CD14-positive monocyte (primary cell): ENCODE results near the gene SULT1C2. TPM values are rescaled to one million over a fixed set of nuclear protein-coding genes. Genes with fewer than 3 reads are reported as not detected.

Experiments used
- DNase-seq, 3 donors: peaks; one replicate each; pipeline ENCODE4 v3.0.0-alpha.2; 2011 to 2022
- H2AFZ ChIP-seq: 2 replicates; pipeline ENCODE4 v1.6.0; 2012; ENCODE audit warnings: mild to moderate bottlenecking, low read depth, low read length, inconsistent platforms; ENCODE audit not compliant: insufficient read depth, poor library complexity, severe bottlenecking
- H3K27ac ChIP-seq, 2 donors: 1 replicate in 1 of 2; 2 replicates in 1 of 2; pipeline ENCODE4 v1.5.1; 2012 to 2013; ENCODE audit warnings: low read length in 2 of 2, control low read depth in 1 of 2, inconsistent platforms in 1 of 2, low read depth in 1 of 2, mild to moderate bottlenecking in 1 of 2
- H3K27me3 ChIP-seq, 2 donors: one replicate each; pipeline versions ENCODE4 v1.6.0 to v1.6.1; 2011 to 2013; ENCODE audit warnings: low read length in 2 of 2; ENCODE audit not compliant: control insufficient read depth in 2 of 2, insufficient read depth in 2 of 2
- H3K36me3 ChIP-seq, 2 donors: replicated peaks in 1 of 2; 1 replicate in 1 of 2; 2 replicates in 1 of 2; pipeline versions ENCODE4 v1.5.1 to v1.6.1; 2012 to 2013; ENCODE audit warnings: low read length in 2 of 2, control low read depth in 1 of 2, inconsistent platforms in 1 of 2, mild to moderate bottlenecking in 1 of 2; ENCODE audit not compliant: insufficient read depth in 2 of 2, control insufficient read depth in 1 of 2
- H3K4me1 ChIP-seq, 2 donors: 1 replicate in 1 of 2; 2 replicates in 1 of 2; pipeline versions ENCODE4 v1.5.1 to v1.6.1; 2012 to 2013; ENCODE audit warnings: low read length in 2 of 2, control low read depth in 1 of 2, inconsistent platforms in 1 of 2, mild to moderate bottlenecking in 1 of 2, moderate library complexity in 1 of 2; ENCODE audit not compliant: insufficient read depth in 2 of 2, control insufficient read depth in 1 of 2
- H3K4me2 ChIP-seq: replicated peaks from 2 replicates; pipeline ENCODE3; 2012; ENCODE audit warnings: low read length, moderate library complexity, mild to moderate bottlenecking; ENCODE audit not compliant: poor library complexity, severe bottlenecking; ENCODE audit errors: extremely low read depth
- H3K4me3 ChIP-seq, 3 experiments: fragments of 200-600 bp in 1 of 3; sonication (generic) in 1 of 3; replicated peaks in 1 of 3; 1 replicate in 2 of 3; 2 replicates in 1 of 3; pipeline ENCODE4 v1.5.1; 2011 to 2013; ENCODE audit warnings: low read length in 3 of 3, mild to moderate bottlenecking in 3 of 3, control low read depth in 2 of 3, low read depth in 2 of 3, inconsistent platforms in 1 of 3, moderate library complexity in 1 of 3
- H3K79me2 ChIP-seq: 2 replicates; pipeline ENCODE4 v1.6.0; 2012; ENCODE audit warnings: mild to moderate bottlenecking, control low read depth, inconsistent platforms, low read length, moderate library complexity; ENCODE audit not compliant: insufficient read depth
- H3K9ac ChIP-seq: 2 replicates; pipeline ENCODE4 v1.6.0; 2017; ENCODE audit warnings: low read length, mild to moderate bottlenecking; ENCODE audit not compliant: insufficient read depth, poor library complexity, severe bottlenecking
- H3K9me3 ChIP-seq, 2 donors: replicated peaks in 1 of 2; 1 replicate in 1 of 2; 2 replicates in 1 of 2; pipeline versions ENCODE4 v1.5.1 to v1.6.1; 2012 to 2013; ENCODE audit warnings: low read length in 2 of 2, control low read depth in 1 of 2; ENCODE audit not compliant: control insufficient read depth in 1 of 2, insufficient read depth in 1 of 2
- H4K20me1 ChIP-seq: 2 replicates; pipeline ENCODE4 v1.6.0; 2012; ENCODE audit warnings: mild to moderate bottlenecking, low read length, control low read depth, moderate library complexity; ENCODE audit not compliant: insufficient read depth
- H3K27ac Mint-ChIP-seq, 7 donors: one replicate each; pipeline ENCODE4 v1.8.0; 2020; ENCODE audit warnings: mild to moderate bottlenecking in 7 of 7, mixed read lengths in 7 of 7, moderate library complexity in 6 of 7, inconsistent platforms in 2 of 7
- H3K27me3 Mint-ChIP-seq, 3 donors: one replicate each; pipeline ENCODE4 v1.8.0; 2021 to 2022; ENCODE audit warnings: low read depth in 3 of 3, mild to moderate bottlenecking in 3 of 3, mixed read lengths in 3 of 3, moderate library complexity in 3 of 3, inconsistent platforms in 1 of 3
- H3K36me3 Mint-ChIP-seq, 2 donors: one replicate each; pipeline ENCODE4 v1.8.0; 2020; ENCODE audit warnings: mixed read lengths in 2 of 2, inconsistent platforms in 1 of 2, mild to moderate bottlenecking in 1 of 2
- H3K4me1 Mint-ChIP-seq: one replicate; pipeline ENCODE4 v1.8.0; 2020; ENCODE audit warnings: mild to moderate bottlenecking, mixed read lengths
- H3K4me3 Mint-ChIP-seq, 2 donors: one replicate each; pipeline ENCODE4 v1.8.0; 2020; ENCODE audit warnings: mild to moderate bottlenecking in 2 of 2, mixed read lengths in 2 of 2, moderate library complexity in 1 of 2
- H3K9me3 Mint-ChIP-seq, 7 donors: one replicate each; pipeline ENCODE4 v1.8.0; 2020 to 2022; ENCODE audit warnings: mixed read lengths in 7 of 7, mild to moderate bottlenecking in 6 of 7, moderate library complexity in 6 of 7, inconsistent platforms in 2 of 7
- CTCF ChIP-seq: fragments of 200-600 bp; IDR thresholded peaks from one replicate; pipeline ENCODE4 v1.8.0; 2022; ENCODE audit warnings: antibody characterized with exemption, mild to moderate bottlenecking
- WGBS: methylation state at CpG from one replicate; pipeline ENCODE4 v1.1.5; 2013; ENCODE audit warnings: missing lambda C conversion rate; ENCODE audit not compliant: insufficient coverage; 5-methylcytosine and 5-hydroxymethylcytosine counted together
- intact Hi-C, 2 donors: fragments of 100-400 bp; cut with micrococcal nuclease; formaldehyde crosslinking; loops; one replicate each; pipeline versions ENCODE4 v1.15.0 to v1.15.1; 2023
- polyA plus RNA-seq, 3 donors: library from polyadenylated mRNA; depleted of rRNA in 1 of 3; unstranded in 2 of 3; stranded (reverse) in 1 of 3; fragments of 300-500 nt in 2 of 3; fragments of >200 nt in 1 of 3; fragmentation: Illumina TruSeq in 2 of 3; gene quantifications; 1 replicate in 2 of 3; 2 replicates in 1 of 3; pipeline ENCODE4 v1.2.3, GENCODE V29; 2012 to 2021

SULT1C2 gene
- polyA plus RNA-seq, 3 donors: not detected

GRCh38 chr2:108345951-108346350, 57.3 kb downstream of the SULT1C2 start:
- WGBS: 0% methylated on average over 3 of the region's 3 CpGs
- Mint-ChIP-seq H3K27me3 (peaks cover 0 to 2% (median 0%) of the 10 kb centered on the region in 3 donors), H3K9me3 (peaks cover 0 to 2% (median 0%) of the 10 kb centered on the region in 7 donors), H3K4me3 (no peak overlapping the region), H3K27ac (no peak overlapping the region), H3K4me1 (peaks cover 6% of the 10 kb centered on the region), H3K36me3 (no peaks in the 10 kb centered on the region)
- TF ChIP-seq CTCF: no peak
- Histone ChIP-seq H2AFZ (no peak overlapping the region), H3K79me2 (no peaks in the 10 kb centered on the region), H3K27ac (no peak overlapping the region), H3K4me2 (no peak overlapping the region), H3K36me3 (no peaks in the 10 kb centered on the region), H3K27me3 (no peaks in the 10 kb centered on the region), H3K9ac (no peak overlapping the region), H4K20me1 (no peaks in the 10 kb centered on the region), H3K4me3 (no peak overlapping the region), H3K4me1 (no peaks in the 10 kb centered on the region), H3K9me3 (no peaks in the 10 kb centered on the region)
- intact Hi-C loops: no loop called here
- no peak for DNase-seq

GRCh38 chr2:108346827-108347226, 58.1 kb downstream of the SULT1C2 start:
- no peaks in the 10 kb centered on the region for H3K36me3 Mint-ChIP-seq
- Histone ChIP-seq H3K36me3 (no peaks in the 10 kb centered on the region), H3K9me3 (no peaks in the 10 kb centered on the region), H3K4me1 (no peaks in the 10 kb centered on the region), H3K4me3 (no peak overlapping the region), H3K4me2 (no peak overlapping the region), H3K9ac (no peak overlapping the region), H3K27ac (no peak overlapping the region), H4K20me1 (no peaks in the 10 kb centered on the region), H3K27me3 (no peaks in the 10 kb centered on the region), H2AFZ (no peak overlapping the region), H3K79me2 (no peaks in the 10 kb centered on the region)
- peaks cover 0 to 2% (median 1%) of the 10 kb centered on the region in 3 donors for H3K27me3 Mint-ChIP-seq
- H3K9me3 Mint-ChIP-seq: peaks cover 0 to 2% (median 0%) of the 10 kb centered on the region in 7 donors
- no CpG with 5 or more reads among the region's 3 CpGs for WGBS
- H3K4me1 Mint-ChIP-seq: peaks cover 6% of the 10 kb centered on the region
- no peak for DNase-seq
- no peak overlapping the region for H3K4me3 Mint-ChIP-seq
- intact Hi-C loops: no loop called here
- no peak overlapping the region for H3K27ac Mint-ChIP-seq
- TF ChIP-seq CTCF: no peak
